ENCODE measurements around the gene SLC52A3.

SLC52A3 gene

DNA sequence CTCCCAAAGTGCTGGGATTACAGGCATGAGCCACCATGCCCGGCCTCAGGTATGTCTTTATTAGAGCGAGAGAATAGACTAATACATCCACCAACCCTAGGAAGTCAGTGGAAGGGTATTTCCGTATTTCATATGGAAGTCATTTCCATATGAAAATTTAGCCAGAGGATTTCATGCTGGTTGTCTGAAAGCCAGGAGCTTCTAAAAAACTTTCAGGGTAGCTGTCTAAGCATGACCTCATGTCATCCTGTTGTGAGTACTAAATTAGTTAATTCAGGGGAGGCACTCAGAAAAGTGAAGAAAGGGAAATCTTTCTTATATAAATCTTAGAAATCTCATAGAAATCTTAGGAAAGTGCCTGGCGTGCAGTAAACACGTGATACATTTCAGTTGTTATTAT, 16.5 kb downstream of the SLC52A3 start:
- Histone ChIP-seq H3K9me3 (ENCODE audit: insufficient read depth, low read depth, low read length) (no peaks in the 10 kb centered on the region), H3K4me1 (ENCODE audit: insufficient read depth, low read length) (no peaks in the 10 kb centered on the region), H3K4me3 (ENCODE audit: low read length) (no peak overlapping the region), H3K9ac (ENCODE audit: low read depth, low read length) (no peak overlapping the region), H3K27me3 (ENCODE audit: insufficient read depth, low read length) (no peaks in the 10 kb centered on the region), H3K27ac (ENCODE audit: low read depth, low read length) (no peak overlapping the region), H3K36me3 (ENCODE audit: insufficient read depth, low read length) (no peaks in the 10 kb centered on the region)
- 87% methylated on average over 3 of the region's 5 CpGs for WGBS

DNA sequence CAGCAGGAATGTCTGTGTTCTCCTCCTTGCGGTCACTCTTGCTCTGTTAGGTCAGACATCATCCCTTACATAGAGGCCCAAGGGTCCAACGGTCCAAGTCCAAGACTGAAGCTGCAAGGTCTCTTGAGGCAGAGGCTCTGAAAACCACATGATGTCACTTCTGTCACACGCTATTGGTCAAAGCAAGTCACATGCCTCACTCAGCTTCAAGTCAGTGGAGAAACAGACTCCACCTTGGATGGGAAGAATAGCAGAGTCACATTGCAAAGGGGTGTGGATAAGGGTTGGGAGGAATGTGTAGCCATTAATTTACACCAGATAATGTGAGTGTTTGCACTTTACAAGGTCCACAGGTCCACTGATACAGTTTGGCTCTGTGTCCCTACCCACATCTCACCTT, 17.5 kb downstream of the SLC52A3 start:
- Histone ChIP-seq H3K4me3 (ENCODE audit: low read length) (no peak overlapping the region), H3K9ac (ENCODE audit: low read depth, low read length) (no peak overlapping the region), H3K27me3 (ENCODE audit: insufficient read depth, low read length) (no peaks in the 10 kb centered on the region), H3K27ac (ENCODE audit: low read depth, low read length) (no peak overlapping the region), H3K4me1 (ENCODE audit: insufficient read depth, low read length) (no peaks in the 10 kb centered on the region), H3K9me3 (ENCODE audit: insufficient read depth, low read depth, low read length) (peaks cover 8% of the 10 kb centered on the region), H3K36me3 (ENCODE audit: insufficient read depth, low read length) (no peaks in the 10 kb centered on the region)
- WGBS = 94% methylated on average over 3 of the region's 3 CpGs

DNA sequence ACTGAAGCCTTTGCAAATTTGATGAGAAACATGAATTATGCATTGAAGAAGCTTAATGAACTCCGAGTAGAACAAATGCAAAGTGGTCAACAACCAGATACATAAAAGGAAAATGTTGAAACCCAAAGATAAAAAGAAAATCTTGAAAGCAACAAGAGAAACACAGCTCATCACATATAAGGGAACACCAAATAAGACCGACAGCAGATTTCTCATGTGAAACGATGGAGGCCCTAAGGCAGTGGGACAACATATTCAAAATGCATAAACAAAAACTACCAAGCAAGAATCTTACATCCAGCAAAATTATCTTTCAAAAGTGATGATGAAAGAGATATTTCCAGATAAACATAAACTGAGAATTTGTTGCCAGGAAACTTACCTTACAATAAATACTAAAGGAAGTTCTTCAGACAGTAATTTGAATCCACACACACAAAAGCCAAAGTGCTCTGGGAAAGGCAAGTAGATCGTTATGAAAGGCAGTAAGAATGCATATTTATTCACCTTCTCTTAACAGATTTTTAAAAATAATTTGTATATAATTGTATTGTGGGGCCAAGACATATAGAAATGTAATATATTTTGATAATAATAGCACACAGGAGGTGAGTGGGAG, 22.5 kb downstream of the SLC52A3 start:
- WGBS = 89% methylated on average over 3 of the region's 4 CpGs
- Histone ChIP-seq H3K9ac (ENCODE audit: low read depth, low read length) (no peak overlapping the region), H3K27ac (ENCODE audit: low read depth, low read length) (no peak overlapping the region), H3K36me3 (ENCODE audit: insufficient read depth, low read length) (no peaks in the 10 kb centered on the region), H3K4me1 (ENCODE audit: insufficient read depth, low read length) (no peaks in the 10 kb centered on the region), H3K9me3 (ENCODE audit: insufficient read depth, low read depth, low read length) (peaks cover 16% of the 10 kb centered on the region), H3K4me3 (ENCODE audit: low read length) (no peak overlapping the region), H3K27me3 (ENCODE audit: insufficient read depth, low read length) (no peaks in the 10 kb centered on the region)

DNA sequence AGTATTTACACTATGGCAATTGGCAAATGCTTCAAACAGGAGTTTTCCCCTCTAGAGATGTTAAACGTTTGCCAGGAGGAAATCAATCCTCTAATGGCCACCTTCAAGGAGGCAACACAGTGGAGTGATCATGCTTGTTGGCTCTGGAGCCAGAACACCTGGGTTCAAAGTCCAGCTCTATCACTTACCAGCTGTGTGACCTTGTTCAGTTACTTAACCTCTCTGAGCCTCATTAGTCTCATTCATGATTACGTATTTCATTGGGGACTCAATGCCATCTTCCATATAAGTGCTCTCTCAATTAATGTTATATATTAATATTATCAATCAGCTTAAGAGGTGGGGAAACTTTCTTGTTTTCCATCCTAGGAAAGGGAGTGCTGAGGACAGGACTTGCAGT, 26.1 kb downstream of the SLC52A3 start:
- no peaks in the 10 kb centered on the region for H3K36me3 ChIP-seq (ENCODE audit: insufficient read depth, low read length)
- WGBS = 86% methylated on average over 2 of the region's 2 CpGs

DNA sequence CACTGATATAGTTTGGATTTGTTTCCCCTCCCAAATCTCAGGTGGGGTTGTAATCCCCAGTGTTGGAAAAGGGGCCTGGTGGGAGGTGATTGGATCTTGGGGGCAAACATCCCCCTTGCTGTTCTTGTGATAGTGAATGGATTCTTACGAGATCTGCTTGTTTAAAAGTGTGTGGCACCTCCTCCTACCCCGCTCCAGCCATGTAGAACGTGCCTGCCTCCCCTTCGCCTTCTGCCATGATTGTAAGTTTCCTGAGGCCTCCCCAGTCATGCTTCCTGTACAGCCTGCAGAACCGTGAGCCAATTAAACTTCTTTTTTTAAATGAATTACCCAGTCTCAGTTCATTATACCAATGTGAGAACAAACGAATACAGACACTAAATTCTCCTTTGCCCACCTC, 26.7 kb downstream of the SLC52A3 start:
- no peak overlapping the region for H3K9ac ChIP-seq (ENCODE audit: low read depth, low read length)
- 87% methylated on average over 6 of the region's 6 CpGs for WGBS
- H3K27ac ChIP-seq (ENCODE audit: low read depth, low read length) = no peak overlapping the region
- no peaks in the 10 kb centered on the region for H3K36me3 ChIP-seq (ENCODE audit: insufficient read depth, low read length)
- no peaks in the 10 kb centered on the region for H3K4me1 ChIP-seq (ENCODE audit: insufficient read depth, low read length)
- no peaks in the 10 kb centered on the region for H3K27me3 ChIP-seq (ENCODE audit: insufficient read depth, low read length)
- no peak overlapping the region for H3K4me3 ChIP-seq (ENCODE audit: low read length)
- H3K9me3 ChIP-seq (ENCODE audit: insufficient read depth, low read depth, low read length) = peaks cover 15% of the 10 kb centered on the region

More for the DNA sequence above, 26.1 kb downstream of the SLC52A3 start:
- Histone ChIP-seq H3K4me3 (ENCODE audit: low read length) (no peak overlapping the region), H3K27me3 (ENCODE audit: insufficient read depth, low read length) (no peaks in the 10 kb centered on the region), H3K9me3 (ENCODE audit: insufficient read depth, low read depth, low read length) (peaks cover 16% of the 10 kb centered on the region), H3K4me1 (ENCODE audit: insufficient read depth, low read length) (no peaks in the 10 kb centered on the region), H3K27ac (ENCODE audit: low read depth, low read length) (no peak overlapping the region), H3K9ac (ENCODE audit: low read depth, low read length) (no peak overlapping the region)

DNA sequence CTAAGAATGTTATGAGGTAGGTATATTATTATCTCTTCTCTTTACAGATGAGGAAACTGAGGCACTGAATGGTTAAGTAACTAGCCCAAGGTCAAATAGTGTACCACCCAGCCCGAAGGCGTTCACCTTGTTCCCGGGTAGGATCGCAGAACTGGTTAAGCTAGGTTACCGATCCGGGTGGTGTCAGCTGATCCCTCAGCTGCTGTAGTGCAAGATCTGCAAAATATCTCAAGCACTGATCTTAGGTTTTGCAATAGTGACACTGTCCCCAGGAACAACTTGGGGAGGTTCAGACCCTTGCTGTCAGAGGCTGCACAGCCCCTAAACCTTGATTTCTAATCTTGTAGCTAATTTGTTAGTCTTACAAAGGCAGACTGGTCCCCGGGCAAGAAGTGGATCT, 28.1 kb downstream of the SLC52A3 start:
- 93% methylated on average over 7 of the region's 7 CpGs for WGBS

DNA sequence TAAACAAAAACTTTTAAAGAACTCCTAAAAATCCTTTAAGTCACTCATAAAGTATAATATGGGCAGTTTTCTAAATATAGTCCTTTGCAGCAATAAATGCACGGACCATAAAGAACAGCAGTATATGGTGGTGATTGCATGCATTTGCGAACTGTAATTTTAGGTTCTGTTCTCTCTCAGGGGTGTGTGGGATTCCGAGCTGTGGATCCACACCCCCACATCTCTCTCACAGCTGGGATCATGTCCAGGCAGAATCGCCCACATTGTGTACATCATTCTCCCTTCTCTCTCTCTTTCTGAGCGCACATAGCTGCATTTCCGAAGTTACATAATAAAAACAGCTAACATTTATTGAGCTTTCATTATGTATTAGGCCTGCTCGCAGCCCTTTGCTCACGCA, 28.6 kb downstream of the SLC52A3 start:
- no peaks in the 10 kb centered on the region for H3K4me1 ChIP-seq (ENCODE audit: insufficient read depth, low read length)
- WGBS = 93% methylated on average over 6 of the region's 8 CpGs

More for the DNA sequence above, 28.1 kb downstream of the SLC52A3 start:
- Histone ChIP-seq H3K9ac (ENCODE audit: low read depth, low read length) (no peak overlapping the region), H3K27ac (ENCODE audit: low read depth, low read length) (no peak overlapping the region), H3K27me3 (ENCODE audit: insufficient read depth, low read length) (no peaks in the 10 kb centered on the region), H3K36me3 (ENCODE audit: insufficient read depth, low read length) (no peaks in the 10 kb centered on the region), H3K9me3 (ENCODE audit: insufficient read depth, low read depth, low read length) (peaks cover 1% of the 10 kb centered on the region), H3K4me3 (ENCODE audit: low read length) (no peak overlapping the region), H3K4me1 (ENCODE audit: insufficient read depth, low read length) (no peaks in the 10 kb centered on the region)

DNA sequence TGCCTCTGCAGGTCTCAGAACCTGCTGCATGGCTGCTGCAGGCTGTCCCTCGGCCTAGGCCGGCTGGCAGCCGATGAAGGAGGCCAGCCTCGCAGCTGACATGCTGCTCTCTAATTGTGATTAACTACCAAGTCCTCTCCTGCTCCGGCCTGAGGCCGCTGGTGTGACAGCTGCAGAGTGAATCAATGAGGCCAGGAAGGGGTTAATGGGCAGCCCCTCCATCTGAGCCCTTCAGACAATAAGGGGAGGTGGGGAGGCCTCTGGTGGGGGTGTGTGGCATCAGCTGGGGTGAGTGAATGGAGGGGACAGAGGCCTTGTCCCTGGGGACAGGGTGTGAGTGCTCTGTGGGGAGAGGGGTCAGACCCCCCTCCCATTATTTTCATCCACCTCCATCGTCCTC, 34.4 kb downstream of the SLC52A3 start:
- no peaks in the 10 kb centered on the region for H3K4me1 ChIP-seq (ENCODE audit: insufficient read depth, low read length)
- no peak overlapping the region for H3K9ac ChIP-seq (ENCODE audit: low read depth, low read length)
- H3K27me3 ChIP-seq (ENCODE audit: insufficient read depth, low read length) = peaks cover 5% of the 10 kb centered on the region
- no peak overlapping the region for H3K4me3 ChIP-seq (ENCODE audit: low read length)
- H3K9me3 ChIP-seq (ENCODE audit: insufficient read depth, low read depth, low read length) = no peaks in the 10 kb centered on the region
- H3K36me3 ChIP-seq (ENCODE audit: insufficient read depth, low read length) = no peaks in the 10 kb centered on the region
- 74% methylated on average over 7 of the region's 7 CpGs for WGBS
- H3K27ac ChIP-seq (ENCODE audit: low read depth, low read length) = no peak overlapping the region

More for the DNA sequence above, 28.6 kb downstream of the SLC52A3 start:
- H3K27ac ChIP-seq (ENCODE audit: low read depth, low read length) = no peak overlapping the region
- no peak overlapping the region for H3K4me3 ChIP-seq (ENCODE audit: low read length)
- H3K36me3 ChIP-seq (ENCODE audit: insufficient read depth, low read length) = no peaks in the 10 kb centered on the region
- H3K9ac ChIP-seq (ENCODE audit: low read depth, low read length) = no peak overlapping the region
- no peaks in the 10 kb centered on the region for H3K9me3 ChIP-seq (ENCODE audit: insufficient read depth, low read depth, low read length)
- H3K27me3 ChIP-seq (ENCODE audit: insufficient read depth, low read length) = no peaks in the 10 kb centered on the region

DNA sequence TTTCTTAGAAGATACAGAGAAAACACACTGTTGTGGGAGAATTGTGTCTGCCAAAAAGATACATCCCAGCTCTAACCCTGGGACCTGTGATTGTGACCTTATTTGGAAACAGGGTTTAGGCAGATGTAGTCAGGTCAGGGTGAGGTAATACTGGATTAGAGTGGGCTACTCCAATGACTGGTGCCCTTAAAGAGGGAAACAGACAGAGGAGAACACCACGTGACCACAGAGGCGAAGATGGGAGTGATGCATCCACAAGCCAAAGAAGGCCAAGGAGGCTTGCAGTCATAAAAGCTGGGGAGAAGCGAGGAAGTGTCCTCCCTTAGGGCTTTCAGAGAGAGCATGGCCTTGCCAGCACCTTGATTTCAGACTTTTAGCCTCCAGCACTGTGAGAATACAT, 35.6 kb downstream of the SLC52A3 start:
- Histone ChIP-seq H3K4me3 (ENCODE audit: low read length) (no peak overlapping the region), H3K9ac (ENCODE audit: low read depth, low read length) (no peak overlapping the region), H3K9me3 (ENCODE audit: insufficient read depth, low read depth, low read length) (no peaks in the 10 kb centered on the region), H3K27me3 (ENCODE audit: insufficient read depth, low read length) (peaks cover 14% of the 10 kb centered on the region), H3K36me3 (ENCODE audit: insufficient read depth, low read length) (no peaks in the 10 kb centered on the region), H3K4me1 (ENCODE audit: insufficient read depth, low read length) (no peaks in the 10 kb centered on the region), H3K27ac (ENCODE audit: low read depth, low read length) (no peak overlapping the region)
- WGBS = 84% methylated on average over 3 of the region's 3 CpGs

DNA sequence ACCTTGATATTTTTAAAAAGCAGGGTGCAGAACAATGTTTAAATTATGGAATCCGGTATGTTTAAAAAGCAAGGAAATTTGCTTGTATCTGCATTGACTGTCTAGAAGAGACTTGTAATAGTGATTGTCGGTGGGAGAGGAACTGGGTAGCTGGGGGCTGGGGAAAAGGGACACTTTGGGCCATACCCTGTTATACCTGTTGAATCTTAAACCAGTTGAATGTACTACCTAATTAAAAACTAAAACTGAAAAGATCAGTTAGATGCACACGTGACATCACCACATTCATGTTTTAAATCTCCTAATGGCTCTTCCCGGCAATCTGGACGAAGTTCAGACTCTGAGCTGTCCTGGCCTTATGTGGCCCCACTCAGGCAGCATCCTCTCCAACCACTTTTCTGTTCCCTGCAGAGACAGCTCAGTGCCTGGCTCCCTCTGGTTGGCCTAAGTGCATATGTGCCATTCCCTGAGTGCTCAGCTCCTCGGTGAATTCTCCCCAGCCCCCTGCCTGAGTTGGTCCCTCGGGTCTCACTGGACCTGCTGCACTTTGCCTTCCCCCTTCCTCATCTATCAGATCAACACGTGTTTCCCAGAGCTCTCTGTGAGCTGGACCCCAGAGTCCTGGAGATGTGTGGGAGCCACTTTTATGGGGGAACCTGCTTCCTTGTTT, 36.3 kb downstream of the SLC52A3 start:
- peaks cover 17% of the 10 kb centered on the region for H3K27me3 ChIP-seq (ENCODE audit: insufficient read depth, low read length)
- H3K36me3 ChIP-seq (ENCODE audit: insufficient read depth, low read length) = no peaks in the 10 kb centered on the region
- H3K4me3 ChIP-seq (ENCODE audit: low read length) = no peak overlapping the region
- no peak overlapping the region for H3K27ac ChIP-seq (ENCODE audit: low read depth, low read length)
- H3K9ac ChIP-seq (ENCODE audit: low read depth, low read length) = no peak overlapping the region
- H3K4me1 ChIP-seq (ENCODE audit: insufficient read depth, low read length) = no peaks in the 10 kb centered on the region
- WGBS = 88% methylated on average over 8 of the region's 8 CpGs
- no peaks in the 10 kb centered on the region for H3K9me3 ChIP-seq (ENCODE audit: insufficient read depth, low read depth, low read length)

DNA sequence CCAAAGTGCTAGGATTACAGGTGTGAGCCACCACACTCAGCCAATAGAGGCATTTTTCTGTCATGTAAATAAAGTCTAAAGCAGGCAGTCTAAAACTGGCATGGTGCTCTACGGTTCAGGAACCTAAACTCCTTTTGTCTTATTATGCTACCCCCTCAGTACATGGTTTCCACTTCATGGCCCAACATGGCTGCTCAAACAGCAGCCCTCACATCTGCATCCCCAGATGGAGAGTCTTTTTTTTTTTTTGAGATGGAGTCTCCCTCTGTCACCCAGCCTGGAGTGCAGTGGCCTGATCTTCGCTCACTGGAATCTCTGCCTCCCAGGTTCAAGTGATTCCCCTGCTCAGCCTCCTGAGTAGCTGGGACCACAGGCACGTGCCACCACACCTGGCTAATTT, 38.3 kb downstream of the SLC52A3 start:
- Histone ChIP-seq H3K36me3 (ENCODE audit: insufficient read depth, low read length) (no peaks in the 10 kb centered on the region), H3K27ac (ENCODE audit: low read depth, low read length) (no peak overlapping the region), H3K4me1 (ENCODE audit: insufficient read depth, low read length) (no peaks in the 10 kb centered on the region), H3K9ac (ENCODE audit: low read depth, low read length) (no peak overlapping the region), H3K4me3 (ENCODE audit: low read length) (no peak overlapping the region), H3K9me3 (ENCODE audit: insufficient read depth, low read depth, low read length) (no peaks in the 10 kb centered on the region), H3K27me3 (ENCODE audit: insufficient read depth, low read length) (peaks cover 27% of the 10 kb centered on the region)
- WGBS = 89% methylated on average over 3 of the region's 3 CpGs

Data from HUES64 (cell line).